ENCODE measurements around the gene DOCK10.

Gene DOCK10

DNA sequence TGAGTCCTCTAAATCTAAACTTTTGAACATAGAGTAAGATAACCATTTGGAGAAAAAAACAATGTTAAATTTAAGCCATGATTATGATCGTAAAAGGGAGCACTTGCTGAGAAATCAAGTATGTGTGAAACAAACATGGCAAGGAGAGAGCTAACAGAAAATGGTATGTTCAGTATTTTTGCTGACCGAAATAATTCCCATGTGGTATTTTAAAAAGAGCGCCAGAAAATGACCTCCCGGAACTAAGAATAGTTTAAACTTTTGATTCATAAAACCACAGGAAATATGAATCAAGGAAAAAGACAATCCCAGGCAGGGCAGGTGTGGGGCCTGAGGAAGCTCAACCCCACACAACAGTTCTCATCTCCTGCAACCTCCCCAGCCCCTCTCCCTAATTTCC, 74.2 kb downstream of the DOCK10 start:
- TF ChIP-seq, protein P1, sequence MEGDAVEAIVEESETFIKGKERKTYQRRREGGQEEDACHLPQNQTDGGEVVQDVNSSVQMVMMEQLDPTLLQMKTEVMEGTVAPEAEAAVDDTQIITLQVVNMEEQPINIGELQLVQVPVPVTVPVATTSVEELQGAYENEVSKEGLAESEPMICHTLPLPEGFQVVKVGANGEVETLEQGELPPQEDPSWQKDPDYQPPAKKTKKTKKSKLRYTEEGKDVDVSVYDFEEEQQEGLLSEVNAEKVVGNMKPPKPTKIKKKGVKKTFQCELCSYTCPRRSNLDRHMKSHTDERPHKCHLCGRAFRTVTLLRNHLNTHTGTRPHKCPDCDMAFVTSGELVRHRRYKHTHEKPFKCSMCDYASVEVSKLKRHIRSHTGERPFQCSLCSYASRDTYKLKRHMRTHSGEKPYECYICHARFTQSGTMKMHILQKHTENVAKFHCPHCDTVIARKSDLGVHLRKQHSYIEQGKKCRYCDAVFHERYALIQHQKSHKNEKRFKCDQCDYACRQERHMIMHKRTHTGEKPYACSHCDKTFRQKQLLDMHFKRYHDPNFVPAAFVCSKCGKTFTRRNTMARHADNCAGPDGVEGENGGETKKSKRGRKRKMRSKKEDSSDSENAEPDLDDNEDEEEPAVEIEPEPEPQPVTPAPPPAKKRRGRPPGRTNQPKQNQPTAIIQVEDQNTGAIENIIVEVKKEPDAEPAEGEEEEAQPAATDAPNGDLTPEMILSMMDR (IDR thresholded peaks at IDR 0.05; ENCODE audit: insufficient read depth, low read depth, low read length, missing control alignments) = no peak
- no peak overlapping the region for H3K4me3 ChIP-seq (ENCODE audit: low read depth, low read length)
- no peak for DNase-seq (ENCODE audit: low read depth)

GRCh38 chr2:224966613-224967012, 75.7 kb downstream of the DOCK10 start:
- no peak overlapping the region for H3K4me3 ChIP-seq (ENCODE audit: low read depth, low read length)
- no peak for DNase-seq (ENCODE audit: low read depth)
- TF ChIP-seq, protein P1 (IDR thresholded peaks at IDR 0.05; ENCODE audit: insufficient read depth, low read depth, low read length, missing control alignments) = no peak

DNA sequence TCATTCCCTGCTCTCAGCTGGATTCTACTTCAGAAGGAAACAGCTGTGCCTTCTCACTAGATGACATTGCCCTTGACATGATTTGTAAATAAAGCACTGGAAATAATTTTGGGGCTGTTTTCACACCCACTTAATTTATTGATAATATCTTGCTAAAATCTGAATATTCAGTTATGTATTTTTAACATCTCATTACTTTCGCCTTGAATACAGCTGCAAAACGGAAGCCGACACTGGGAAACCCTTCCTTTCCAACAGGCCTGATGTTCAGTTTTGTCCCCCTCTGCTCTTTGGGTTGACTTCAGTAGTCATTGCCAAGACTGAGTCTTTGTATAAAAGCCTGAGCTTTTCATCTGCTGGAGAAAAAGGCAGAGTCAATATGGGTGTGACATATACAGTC, 82.7 kb downstream of the DOCK10 start:
- TF ChIP-seq, protein P1 (IDR thresholded peaks at IDR 0.05; ENCODE audit: insufficient read depth, low read depth, low read length, missing control alignments) = no peak
- no peak overlapping the region for H3K4me3 ChIP-seq (ENCODE audit: low read depth, low read length)
- no peak for DNase-seq (ENCODE audit: low read depth)

DNA sequence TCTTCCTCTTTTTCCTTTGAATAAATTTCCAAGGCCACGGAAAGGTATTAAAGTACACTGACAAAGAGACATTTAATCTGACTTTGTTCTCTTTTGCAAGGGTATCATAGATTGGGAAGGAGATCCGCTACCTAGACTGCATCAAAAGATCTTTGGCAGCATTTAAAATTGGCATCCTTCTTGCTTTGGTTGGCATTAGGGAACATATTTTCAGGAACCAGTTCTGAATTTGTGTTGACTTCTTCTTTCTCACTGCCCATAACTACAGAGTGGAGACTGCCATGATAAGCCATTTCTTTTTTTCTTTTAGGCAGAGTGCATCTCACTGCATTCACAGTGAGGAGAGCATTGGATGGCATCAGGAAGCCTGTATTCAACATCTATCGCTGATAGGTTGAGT, 83.4 kb downstream of the DOCK10 start:
- TF ChIP-seq, protein P1 (IDR thresholded peaks at IDR 0.05; ENCODE audit: insufficient read depth, low read depth, low read length, missing control alignments) = no peak
- H3K4me3 ChIP-seq (ENCODE audit: low read depth, low read length) = no peak overlapping the region
- no peak for DNase-seq (ENCODE audit: low read depth)

GRCh38 chr2:224958462-224958857, 83.8 kb downstream of the DOCK10 start:
- TF ChIP-seq, protein P1 (IDR thresholded peaks at IDR 0.05; ENCODE audit: insufficient read depth, low read depth, low read length, missing control alignments) = no peak
- no peak overlapping the region for H3K4me3 ChIP-seq (ENCODE audit: low read depth, low read length)
- DNase-seq (ENCODE audit: low read depth) = no peak

- peak overlapping the region; percentile 39 for H3K4me3 ChIP-seq (ENCODE audit: low read depth, low read length)
- DNase-seq (ENCODE audit: low read depth) = peak; percentile 81
- TF ChIP-seq, protein P1 (IDR thresholded peaks at IDR 0.05; ENCODE audit: insufficient read depth, low read depth, low read length, missing control alignments) = no peak
These were observed 84.5 kb downstream of the DOCK10 start for GRCh38 chr2:224957540-224958461.
